Measurements from ENCODE around the gene CGNL1.

DNA sequence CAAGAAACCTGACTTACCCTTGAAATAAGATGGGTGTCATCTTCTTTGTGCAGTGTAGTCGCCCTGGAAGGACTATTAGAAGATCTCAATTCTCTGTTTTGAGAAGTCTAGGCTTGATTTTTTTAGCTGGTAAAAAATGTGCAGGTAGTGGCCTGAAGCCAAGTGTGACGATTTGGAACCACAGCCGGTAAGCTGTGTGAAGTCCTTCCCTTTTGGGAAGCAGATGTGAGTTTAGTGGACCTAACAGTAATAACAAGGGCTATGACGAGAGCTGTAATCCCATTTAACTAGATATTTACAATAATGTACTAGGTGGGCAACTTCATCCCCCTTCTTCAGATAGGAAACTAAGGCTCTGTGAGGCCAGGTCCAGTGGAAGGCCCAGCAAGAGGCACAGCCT is 133.7 kb downstream of the CGNL1 start:
- TF ChIP-seq CTCF (IDR thresholded peaks at IDR 0.05; ENCODE audit: low read length), result no peak
- no peak for TF ChIP-seq EZH2phosphoT487 (IDR thresholded peaks at IDR 0.05; ENCODE audit: low read length)
- TF ChIP-seq EZH2 (optimal IDR thresholded peaks at IDR 0.05; ENCODE audit: low read depth, low read length), result no peak
